Karpas-422 (cell line): Measurements from ENCODE around the gene CLRN2. TPM values are rescaled to one million over a fixed set of nuclear protein-coding genes. Genes with fewer than 3 reads are reported as not detected.

Source experiments
- DNase-seq: peaks from one replicate; pipeline ENCODE4 v3.0.0-alpha.2; 2015
- H2AFZ ChIP-seq: fragments of 200-600 bp; sonication (generic); 2 replicates; pipeline ENCODE4 v1.6.1; 2014; ENCODE audit warnings: antibody characterized with exemption, low read length, mixed read lengths
- H3K27ac ChIP-seq: fragments of 200-600 bp; sonication (generic); 2 replicates; pipeline ENCODE4 v1.5.1; 2014; ENCODE audit warnings: mild to moderate bottlenecking, low read length, moderate library complexity
- H3K27me3 ChIP-seq: fragments of 200-600 bp; sonication (generic); 2 replicates; pipeline ENCODE4 v1.6.1; 2014; ENCODE audit warnings: low read length, mixed read lengths
- H3K36me3 ChIP-seq: fragments of 200-600 bp; sonication (generic); 2 replicates; pipeline ENCODE4 v1.6.1; 2014; ENCODE audit warnings: low read length, mixed read lengths; ENCODE audit not compliant: insufficient read depth
- H3K4me1 ChIP-seq: fragments of 200-600 bp; sonication (generic); 2 replicates; pipeline ENCODE4 v1.6.1; 2014; ENCODE audit warnings: mild to moderate bottlenecking, low read length, mixed read lengths
- H3K4me2 ChIP-seq: fragments of 200-600 bp; sonication (generic); 2 replicates; pipeline ENCODE4 v1.6.1; 2014; ENCODE audit warnings: low read length, low read depth, mild to moderate bottlenecking; ENCODE audit not compliant: poor library complexity, severe bottlenecking
- H3K4me3 ChIP-seq: fragments of 200-600 bp; sonication (generic); 2 replicates; pipeline ENCODE4 v1.5.1; 2014; ENCODE audit warnings: mild to moderate bottlenecking, antibody characterized with exemption, low read length, mixed read lengths
- H3K79me2 ChIP-seq: fragments of 200-600 bp; sonication (generic); 2 replicates; pipeline ENCODE4 v1.6.1; 2014; ENCODE audit warnings: mild to moderate bottlenecking, low read length, mixed read lengths
- H3K9ac ChIP-seq: fragments of 200-600 bp; sonication (generic); 2 replicates; pipeline ENCODE4 v1.6.0; 2014; ENCODE audit warnings: low read length
- H3K9me2 ChIP-seq: fragments of 200-600 bp; sonication (generic), shearing (Covaris generic); replicated peaks from 2 replicates; pipeline ENCODE4 v1.6.0; 2014; ENCODE audit warnings: mild to moderate bottlenecking, low read length, moderate library complexity; ENCODE audit not compliant: insufficient read depth
- H3K9me3 ChIP-seq: fragments of 300-700, 200-600 bp; sonication (generic); 2 replicates; pipeline ENCODE4 v1.6.1; 2014; ENCODE audit warnings: low read length, mixed read lengths
- H4K20me1 ChIP-seq: fragments of 200-600 bp; sonication (generic); 2 replicates; pipeline ENCODE4 v1.6.1; 2014; ENCODE audit warnings: mild to moderate bottlenecking, antibody characterized with exemption, low read length, low read depth; ENCODE audit not compliant: insufficient read depth
- total RNA-seq: library from RNA; depleted of rRNA; stranded (reverse); fragments of >200 nt; shearing (Covaris generic); gene quantifications from 2 replicates; pipeline ENCODE4 v1.2.3, GENCODE V29; 2014; ENCODE audit warnings: low replicate concordance

Gene CLRN2
- total RNA-seq, 1 experiment from 2014 or later = not detected

DNA sequence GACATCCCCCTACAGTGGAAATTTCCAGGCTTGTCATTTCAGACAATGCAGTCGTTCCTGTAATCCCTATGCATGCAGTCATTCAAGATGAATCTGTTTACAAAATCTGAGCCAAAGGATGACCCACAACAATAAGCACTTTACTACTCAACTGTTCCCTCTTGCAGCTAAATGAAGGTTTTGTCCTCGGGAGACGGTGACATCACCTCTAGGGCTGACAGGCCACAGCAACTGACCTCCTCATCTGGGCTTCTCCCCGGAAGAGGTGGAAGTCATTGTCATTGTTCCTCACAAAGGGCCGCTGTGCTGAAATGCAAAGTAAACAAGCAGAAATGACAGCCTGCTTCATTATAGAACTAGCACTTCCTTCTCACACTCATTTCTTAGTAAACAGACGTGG is 29.2 kb downstream of the CLRN2 start:
- Histone ChIP-seq H2AFZ (no peak overlapping the region), H3K27ac (no peak overlapping the region), H3K79me2 (no peaks in the 10 kb centered on the region), H3K9me2 (no peaks in the 10 kb centered on the region), H3K4me1 (no peaks in the 10 kb centered on the region), H3K9me3 (no peaks in the 10 kb centered on the region), H3K9ac (no peak overlapping the region), H3K27me3 (no peaks in the 10 kb centered on the region), H3K36me3 (no peaks in the 10 kb centered on the region), H4K20me1 (no peaks in the 10 kb centered on the region), H3K4me3 (no peak overlapping the region), H3K4me2 (no peak overlapping the region)
- no peak for DNase-seq

DNA sequence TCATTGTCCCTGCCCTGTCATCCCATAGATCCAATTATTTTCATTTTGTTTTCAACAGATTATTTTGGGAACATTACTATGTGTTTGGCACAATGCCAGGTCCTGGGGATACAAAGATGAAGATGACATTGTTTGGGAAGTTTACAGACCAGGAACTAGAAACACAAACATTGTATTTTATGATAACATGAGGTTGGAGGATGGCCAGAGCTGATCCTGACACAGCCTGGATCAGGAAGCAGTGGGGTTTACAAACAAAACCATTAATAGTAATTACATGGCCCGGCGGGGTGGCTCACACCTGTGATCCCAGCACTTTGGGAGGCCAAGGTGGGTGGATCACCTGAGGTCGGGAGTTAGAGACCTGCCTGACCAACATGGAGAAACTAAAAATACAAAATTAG is 29.9 kb downstream of the CLRN2 start:
- H3K9me2 ChIP-seq = no peaks in the 10 kb centered on the region
- H3K27ac ChIP-seq = no peak overlapping the region
- H3K4me2 ChIP-seq = no peak overlapping the region
- H2AFZ ChIP-seq = no peak overlapping the region
- no peaks in the 10 kb centered on the region for H3K79me2 ChIP-seq
- no peaks in the 10 kb centered on the region for H3K9me3 ChIP-seq
- DNase-seq = no peak
- H3K4me1 ChIP-seq = peaks cover 3% of the 10 kb centered on the region; the same call in 1 of the 2 replicates
- H3K27me3 ChIP-seq = no peaks in the 10 kb centered on the region
- H3K9ac ChIP-seq = no peak overlapping the region
- H3K4me3 ChIP-seq = no peak overlapping the region
- H4K20me1 ChIP-seq = no peaks in the 10 kb centered on the region
- H3K36me3 ChIP-seq = no peaks in the 10 kb centered on the region

DNA sequence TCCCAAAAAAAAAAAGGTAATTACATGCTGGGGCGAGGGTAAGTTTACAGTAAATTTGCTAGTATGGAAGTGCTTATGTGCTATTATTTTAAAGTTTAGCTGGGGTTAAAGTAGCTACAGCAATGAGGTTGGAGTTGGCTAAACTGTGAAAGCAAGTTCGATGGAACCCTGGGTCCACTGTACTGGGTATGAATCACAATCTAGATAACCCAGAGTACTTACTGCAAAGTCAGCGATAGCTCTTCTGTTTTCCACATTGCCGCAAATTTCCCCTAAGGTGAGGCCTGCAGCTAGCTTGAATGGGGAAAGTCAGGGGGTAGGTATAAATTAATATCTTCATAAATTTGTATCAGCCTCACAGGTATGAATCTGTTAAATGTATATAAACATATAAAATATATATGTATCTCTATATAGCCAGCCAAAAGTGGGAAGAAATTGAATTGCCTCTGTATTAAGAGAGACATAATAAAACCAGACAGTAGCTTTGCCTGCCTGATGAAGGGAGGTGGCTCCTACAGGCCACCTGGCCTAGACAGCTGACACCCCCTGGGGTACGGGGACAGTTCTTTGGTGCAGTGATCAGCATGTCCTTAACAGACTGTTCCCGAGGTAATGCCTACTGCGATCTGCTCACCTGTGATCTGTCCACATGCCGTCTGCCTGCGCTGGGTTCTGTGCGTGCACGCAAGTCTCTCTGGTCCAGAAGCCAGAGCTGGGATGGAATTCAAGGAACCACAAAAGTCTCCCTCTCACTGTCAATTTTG is 30.6 kb downstream of the CLRN2 start:
- Histone ChIP-seq H4K20me1 (no peaks in the 10 kb centered on the region), H3K4me2 (no peak overlapping the region), H3K4me1 (peaks cover 4% of the 10 kb centered on the region; the same call in 1 of the 2 replicates), H3K9ac (no peak overlapping the region), H3K4me3 (no peak overlapping the region), H2AFZ (no peak overlapping the region), H3K79me2 (no peaks in the 10 kb centered on the region), H3K36me3 (no peaks in the 10 kb centered on the region), H3K9me2 (no peaks in the 10 kb centered on the region), H3K27ac (no peak overlapping the region), H3K9me3 (no peaks in the 10 kb centered on the region), H3K27me3 (no peaks in the 10 kb centered on the region)
- DNase-seq = no peak

DNA sequence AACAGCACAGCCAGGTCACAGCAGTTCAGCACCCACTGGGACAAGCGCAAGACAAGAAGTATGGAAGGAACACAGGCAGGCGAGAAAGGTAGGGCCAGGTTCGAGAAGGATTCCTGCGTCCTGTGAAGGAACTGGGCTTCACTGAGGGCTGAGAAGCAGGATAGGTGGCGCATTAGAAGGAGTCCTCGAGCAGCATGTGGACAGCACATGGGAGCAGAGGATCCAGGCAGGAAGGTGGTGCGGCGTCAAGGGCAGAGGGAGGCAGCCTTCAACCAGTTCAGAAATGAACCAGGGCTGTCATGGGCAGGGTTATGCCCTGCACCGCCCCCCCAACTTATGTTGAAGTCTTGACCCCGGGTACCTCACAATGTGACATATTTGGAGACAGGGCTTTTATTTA is 31.3 kb downstream of the CLRN2 start:
- Histone ChIP-seq H3K27ac (no peak overlapping the region), H3K9me3 (no peaks in the 10 kb centered on the region), H3K27me3 (no peaks in the 10 kb centered on the region), H3K79me2 (no peaks in the 10 kb centered on the region), H3K36me3 (no peaks in the 10 kb centered on the region), H2AFZ (no peak overlapping the region), H3K4me2 (no peak overlapping the region), H3K9ac (no peak overlapping the region), H3K4me3 (no peak overlapping the region), H3K4me1 (peaks cover 4% of the 10 kb centered on the region; the same call in 1 of the 2 replicates), H4K20me1 (no peaks in the 10 kb centered on the region), H3K9me2 (no peaks in the 10 kb centered on the region)
- no peak for DNase-seq

DNA sequence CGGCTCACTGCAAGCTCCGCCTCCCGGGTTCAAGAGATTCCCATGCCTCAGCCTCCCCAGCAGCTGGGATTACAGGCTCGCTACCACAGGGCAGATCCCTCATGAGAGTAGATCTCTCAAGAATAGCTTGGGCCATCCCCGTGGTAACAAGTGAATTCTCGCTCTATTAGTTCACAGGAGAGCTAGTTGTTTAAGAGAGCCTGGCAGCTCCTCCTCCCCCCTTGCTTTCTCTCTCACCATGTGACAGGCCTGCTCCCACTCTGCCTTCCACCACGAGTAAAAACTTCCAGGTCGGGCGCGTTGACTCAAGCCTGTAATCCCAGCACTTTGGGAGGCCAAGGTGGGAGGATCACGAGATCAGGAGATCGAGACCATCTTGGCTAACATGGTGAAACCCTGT is 31.7 kb downstream of the CLRN2 start:
- Histone ChIP-seq H4K20me1 (no peaks in the 10 kb centered on the region), H2AFZ (no peak overlapping the region), H3K4me3 (no peak overlapping the region), H3K4me2 (no peak overlapping the region), H3K9me3 (no peaks in the 10 kb centered on the region), H3K9me2 (no peaks in the 10 kb centered on the region), H3K36me3 (no peaks in the 10 kb centered on the region), H3K27me3 (no peaks in the 10 kb centered on the region), H3K4me1 (peaks cover 7% of the 10 kb centered on the region), H3K9ac (no peak overlapping the region), H3K79me2 (no peaks in the 10 kb centered on the region), H3K27ac (no peak overlapping the region)
- DNase-seq = no peak

DNA sequence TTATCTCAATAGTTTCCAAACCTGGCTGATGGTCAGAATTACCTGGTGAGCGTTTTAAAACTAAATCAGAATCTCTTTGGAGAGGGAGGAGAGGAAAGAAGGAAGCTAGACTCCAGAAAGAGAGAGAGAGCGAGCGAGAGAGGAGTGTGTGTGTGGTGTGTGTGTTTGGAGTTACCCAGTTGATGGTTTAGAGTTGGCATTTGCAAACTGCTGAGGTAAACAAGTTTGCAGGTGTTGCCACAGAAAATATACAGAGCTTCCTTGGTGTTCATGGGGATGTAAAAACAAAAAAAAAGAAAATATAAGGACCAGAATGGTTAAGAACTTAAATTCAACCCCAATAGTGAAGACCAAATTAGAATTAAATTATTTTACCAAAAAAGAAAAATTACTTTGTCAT is 35.6 kb downstream of the CLRN2 start:
- no peak overlapping the region for H3K9ac ChIP-seq
- no peaks in the 10 kb centered on the region for H4K20me1 ChIP-seq
- H3K36me3 ChIP-seq = no peaks in the 10 kb centered on the region
- no peak overlapping the region for H3K27ac ChIP-seq
- H3K9me2 ChIP-seq = no peaks in the 10 kb centered on the region
- DNase-seq = no peak
- no peaks in the 10 kb centered on the region for H3K79me2 ChIP-seq
- no peak overlapping the region for H2AFZ ChIP-seq
- H3K4me3 ChIP-seq = no peak overlapping the region
- peaks cover 16% of the 10 kb centered on the region for H3K4me1 ChIP-seq
- no peaks in the 10 kb centered on the region for H3K9me3 ChIP-seq
- H3K27me3 ChIP-seq = no peaks in the 10 kb centered on the region
- H3K4me2 ChIP-seq = no peak overlapping the region

DNA sequence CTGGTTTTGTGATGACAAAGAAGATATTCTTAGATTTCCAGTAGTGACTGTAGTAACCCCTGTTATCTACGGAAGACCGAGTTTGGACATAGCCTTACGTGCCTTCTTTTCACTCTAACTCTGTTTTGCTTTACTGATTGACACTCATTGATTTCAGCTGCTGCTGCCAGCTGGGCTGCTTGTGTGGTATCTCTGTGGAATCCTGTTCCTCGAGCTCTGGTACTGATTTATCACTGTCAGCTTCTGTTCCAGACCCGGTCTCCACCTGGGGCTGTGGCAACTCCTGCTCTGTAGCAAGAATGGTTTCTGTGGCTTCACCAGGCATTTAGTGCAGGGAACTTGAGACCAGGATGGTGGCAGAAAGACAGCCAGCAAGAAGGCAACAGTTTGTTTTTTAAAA is 37.5 kb downstream of the CLRN2 start:
- H2AFZ ChIP-seq = peak overlapping the region; percentile 60
- H3K4me2 ChIP-seq = peak overlapping the region; percentile 12
- no peaks in the 10 kb centered on the region for H4K20me1 ChIP-seq
- DNase-seq = no peak
- no peaks in the 10 kb centered on the region for H3K27me3 ChIP-seq
- H3K27ac ChIP-seq = no peak overlapping the region
- no peaks in the 10 kb centered on the region for H3K36me3 ChIP-seq
- no peak overlapping the region for H3K9ac ChIP-seq
- H3K9me3 ChIP-seq = no peaks in the 10 kb centered on the region
- H3K9me2 ChIP-seq = no peaks in the 10 kb centered on the region
- H3K79me2 ChIP-seq = no peaks in the 10 kb centered on the region
- H3K4me3 ChIP-seq = no peak overlapping the region
- H3K4me1 ChIP-seq = peaks cover 16% of the 10 kb centered on the region

DNA sequence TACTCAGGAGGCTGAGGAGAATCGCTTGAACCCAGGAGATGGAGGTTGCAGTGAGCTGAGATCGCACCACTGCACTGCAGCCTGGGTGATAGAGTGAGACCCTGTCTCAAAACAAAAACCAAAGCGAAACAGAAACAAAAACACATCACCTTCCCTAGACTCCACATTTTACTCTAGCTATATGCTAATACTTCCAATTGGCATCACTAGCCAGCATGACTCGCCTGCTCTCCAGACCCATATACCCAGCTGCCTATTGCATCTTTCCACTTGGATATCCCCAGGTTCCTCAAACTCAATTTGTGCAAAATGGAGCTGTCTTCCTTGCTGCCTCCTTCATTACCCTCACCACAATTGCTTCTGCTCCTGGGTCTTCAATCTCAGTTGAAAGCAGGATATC is 39.6 kb downstream of the CLRN2 start:
- Histone ChIP-seq H3K27me3 (no peaks in the 10 kb centered on the region), H3K79me2 (no peaks in the 10 kb centered on the region), H3K9ac (no peak overlapping the region), H4K20me1 (no peaks in the 10 kb centered on the region), H3K4me3 (no peak overlapping the region), H3K4me2 (no peak overlapping the region), H3K9me3 (no peaks in the 10 kb centered on the region), H2AFZ (no peak overlapping the region), H3K4me1 (peaks cover 16% of the 10 kb centered on the region), H3K9me2 (no peaks in the 10 kb centered on the region), H3K36me3 (no peaks in the 10 kb centered on the region), H3K27ac (no peak overlapping the region)
- no peak for DNase-seq
